Activated CD8-positive, alpha-beta memory T cell treated with anti-CD3 and anti-CD28 coated beads, Interleukin-2, amount 10 ng/mL, durations not matched to agents 7 days and 5 days (primary cell): ENCODE measurements around the gene KRTAP1-5. TPM values are rescaled to one million over a fixed set of nuclear protein-coding genes. Genes with fewer than 3 reads are reported as not detected.
"Not testable (repeated sequence)": the region's sequence is repeated elsewhere in the genome, so short reads cannot be mapped to it uniquely, and the experiment has no call there.

Experiments
- ATAC-seq: fragments of 150-1000 bp; cut with Tn5 transposase; one replicate; pipeline ENCODE4 v1.10.0; 2021; ENCODE audit warnings: moderate library complexity
- CTCF ChIA-PET: fragments of 350-600 bp; sonication (Branson Sonifier 250); formaldehyde crosslinking; loops from one replicate; lab custom pipeline; 2021; ENCODE audit warnings: antibody characterized with exemption; lab: Charles Lee
- DNase-seq: peaks from one replicate; pipeline ENCODE4 v3.0.0-alpha.2; 2020
- H3K27ac Mint-ChIP-seq: one replicate; pipeline ENCODE4 v1.8.0; 2021; ENCODE audit warnings: mild to moderate bottlenecking, mixed read lengths
- H3K27me3 Mint-ChIP-seq: one replicate; pipeline ENCODE4 v1.8.0; 2021; ENCODE audit warnings: mixed read lengths
- H3K36me3 Mint-ChIP-seq: one replicate; pipeline ENCODE4 v1.8.0; 2021; ENCODE audit warnings: mild to moderate bottlenecking, mixed read lengths
- H3K4me1 Mint-ChIP-seq: one replicate; pipeline ENCODE4 v1.8.0; 2021; ENCODE audit warnings: mixed read lengths
- H3K4me3 Mint-ChIP-seq: one replicate; pipeline ENCODE4 v1.8.0; 2021; ENCODE audit warnings: mild to moderate bottlenecking, moderate library complexity, mixed read lengths
- H3K9me3 Mint-ChIP-seq: one replicate; pipeline ENCODE4 v1.8.0; 2022; ENCODE audit warnings: low read depth, mixed read lengths
- total RNA-seq, 2 experiments: library from RNA; stranded (reverse); gene quantifications; one replicate each; pipeline ENCODE4 v1.2.3, GENCODE V29; 2021

The KRTAP1-5 gene
- total RNA-seq, 2 experiments from 2014 or later: not detected

DNA sequence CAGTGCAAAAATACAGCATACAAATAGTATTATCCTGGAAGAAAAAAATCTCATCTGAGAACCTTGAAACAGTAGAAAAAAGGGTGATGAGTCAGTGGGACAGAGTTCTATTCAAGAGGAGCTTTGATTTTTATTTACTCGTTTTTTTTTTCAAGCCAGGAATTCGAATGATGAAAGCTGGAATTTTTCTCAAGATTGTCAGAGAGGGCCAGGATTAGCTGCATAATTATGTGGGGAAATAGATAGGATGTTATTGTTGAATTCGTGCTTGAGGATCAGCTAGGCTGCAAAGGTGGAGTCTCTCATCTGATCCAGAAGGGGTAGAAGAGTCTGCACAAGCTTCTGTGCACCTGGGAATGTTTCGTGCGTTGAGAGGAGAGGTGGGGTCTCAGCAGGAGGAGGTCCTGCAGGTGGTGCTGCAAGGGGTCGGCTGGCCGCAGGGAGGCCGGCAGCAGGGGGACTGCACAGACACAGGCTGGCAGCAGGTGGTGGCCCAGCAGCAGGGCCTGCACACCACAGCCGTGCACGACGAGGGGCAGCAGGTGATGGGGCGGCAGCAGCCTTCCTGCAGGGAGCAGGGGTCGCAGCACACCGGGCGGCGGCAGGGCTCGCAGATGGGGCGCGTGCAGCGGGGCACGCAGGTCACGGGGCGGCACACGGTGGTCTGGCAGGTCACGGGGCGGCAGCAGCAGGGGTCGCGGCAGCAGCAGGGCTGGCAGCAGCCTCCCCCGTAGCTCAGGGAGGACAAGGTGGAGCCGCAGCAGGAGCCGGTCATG, 32.5 kb upstream of the KRTAP1-5 start:
- H3K4me1 Mint-ChIP-seq, H3K4me3 Mint-ChIP-seq, ATAC-seq, H3K27ac Mint-ChIP-seq, DNase-seq, CTCF ChIA-PET, H3K36me3 Mint-ChIP-seq, H3K9me3 Mint-ChIP-seq: not testable (repeated sequence)
- peaks cover 51% of the 10 kb centered on the region for H3K27me3 Mint-ChIP-seq

DNA sequence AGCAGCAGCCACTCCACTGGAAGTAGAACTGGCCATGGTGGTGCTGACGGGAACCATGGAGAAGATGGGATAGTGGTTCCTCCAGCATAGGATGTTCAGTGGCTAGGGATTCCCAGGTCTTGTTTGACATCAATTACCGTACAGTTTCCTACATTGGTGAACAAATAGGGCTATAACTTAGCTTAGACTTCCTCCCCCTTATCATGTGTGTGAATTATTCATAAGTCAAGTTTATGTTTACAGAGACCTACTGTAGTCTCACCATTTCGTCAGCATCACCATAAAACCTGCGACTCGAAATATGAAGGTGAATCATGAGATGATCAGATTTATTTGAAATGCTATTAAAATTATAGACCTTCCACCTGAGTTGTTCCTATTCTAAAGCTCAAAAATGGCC, 31.7 kb upstream of the KRTAP1-5 start:
- no peak for DNase-seq
- Mint-ChIP-seq H3K4me3 (no peak overlapping the region), H3K36me3 (no peaks in the 10 kb centered on the region), H3K9me3 (peaks cover 3% of the 10 kb centered on the region), H3K27ac (no peak overlapping the region), H3K4me1 (no peaks in the 10 kb centered on the region), H3K27me3 (peaks cover 48% of the 10 kb centered on the region)
- no peak for ATAC-seq
- CTCF ChIA-PET: no interaction called here

DNA sequence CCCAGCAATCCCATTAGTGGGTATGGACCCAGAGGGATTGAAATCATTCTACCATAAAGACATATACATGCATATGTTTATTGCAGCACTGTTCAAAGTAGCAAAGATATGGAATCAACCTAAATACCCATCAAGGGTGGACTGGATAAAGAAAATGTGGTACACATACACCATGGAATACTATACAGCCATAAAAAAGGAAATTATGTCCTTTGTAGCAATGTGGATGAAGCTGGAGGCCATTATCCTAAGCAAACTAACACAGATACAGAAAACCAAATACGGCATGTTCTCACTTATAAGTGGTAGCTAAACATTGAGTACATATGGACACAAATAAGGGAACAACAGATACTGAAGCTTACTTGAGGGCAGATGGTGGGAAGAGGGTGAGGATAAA, 30.5 kb upstream of the KRTAP1-5 start:
- H3K9me3 Mint-ChIP-seq: peaks cover 3% of the 10 kb centered on the region
- CTCF ChIA-PET: no interaction called here
- H3K27me3 Mint-ChIP-seq: peaks cover 54% of the 10 kb centered on the region
- no peak overlapping the region for H3K4me3 Mint-ChIP-seq
- DNase-seq (no peak), ATAC-seq (no peak)
- no peaks in the 10 kb centered on the region for H3K36me3 Mint-ChIP-seq
- no peaks in the 10 kb centered on the region for H3K4me1 Mint-ChIP-seq
- no peak overlapping the region for H3K27ac Mint-ChIP-seq

DNA sequence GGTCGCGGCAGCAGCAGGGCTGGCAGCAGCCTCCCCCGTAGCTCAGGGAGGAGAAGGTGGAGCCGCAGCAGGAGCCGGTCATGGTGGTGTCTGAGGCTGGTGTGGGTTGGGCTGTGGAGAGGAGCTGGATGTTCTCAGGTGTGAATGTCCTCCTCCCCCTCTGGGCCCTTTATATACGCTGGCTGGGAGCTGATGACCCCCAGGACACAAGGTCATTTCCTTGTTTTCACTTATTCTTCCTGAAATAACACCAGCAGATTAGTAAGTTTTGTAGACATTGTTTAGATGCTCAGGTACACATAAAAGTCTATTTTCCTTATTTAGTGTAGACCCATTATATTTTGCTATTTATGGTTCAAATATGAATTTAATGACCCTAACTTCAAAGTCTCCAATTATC, 28.1 kb upstream of the KRTAP1-5 start, which contains the start of gene KRTAP2-2:
Gene KRTAP2-2 (minus strand): TSS at position 101 of the 400 bp plus-strand sequence. CDS start 19 bp downstream, at position 82.
- H3K27ac Mint-ChIP-seq, H3K4me3 Mint-ChIP-seq, CTCF ChIA-PET, H3K9me3 Mint-ChIP-seq, H3K36me3 Mint-ChIP-seq, H3K4me1 Mint-ChIP-seq, ATAC-seq, DNase-seq: not testable (repeated sequence)
- peaks cover 41% of the 10 kb centered on the region for H3K27me3 Mint-ChIP-seq

DNA sequence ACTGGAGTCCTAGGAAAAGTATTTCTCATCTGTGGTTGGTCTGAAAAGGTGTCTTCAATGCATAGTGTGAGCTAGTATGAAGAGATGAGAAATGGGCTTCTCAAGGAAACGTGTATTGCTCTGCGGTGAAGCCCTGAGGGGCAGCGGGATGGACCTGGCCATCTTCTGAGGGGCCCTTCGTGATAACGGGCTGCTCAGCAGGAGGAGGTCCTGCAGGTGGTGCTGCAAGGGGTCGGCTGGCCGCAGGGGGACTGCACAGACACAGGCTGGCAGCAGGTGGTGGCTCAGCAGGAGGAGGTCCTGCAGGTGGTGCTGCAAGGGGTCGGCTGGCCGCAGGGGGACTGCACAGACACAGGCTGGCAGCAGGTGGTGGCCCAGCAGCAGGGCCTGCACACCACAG, 27.5 kb upstream of the KRTAP1-5 start:
- H3K27me3 Mint-ChIP-seq: peaks cover 39% of the 10 kb centered on the region
- H3K36me3 Mint-ChIP-seq, H3K4me1 Mint-ChIP-seq, DNase-seq, CTCF ChIA-PET, H3K9me3 Mint-ChIP-seq, ATAC-seq, H3K27ac Mint-ChIP-seq, H3K4me3 Mint-ChIP-seq: not testable (repeated sequence)

DNA sequence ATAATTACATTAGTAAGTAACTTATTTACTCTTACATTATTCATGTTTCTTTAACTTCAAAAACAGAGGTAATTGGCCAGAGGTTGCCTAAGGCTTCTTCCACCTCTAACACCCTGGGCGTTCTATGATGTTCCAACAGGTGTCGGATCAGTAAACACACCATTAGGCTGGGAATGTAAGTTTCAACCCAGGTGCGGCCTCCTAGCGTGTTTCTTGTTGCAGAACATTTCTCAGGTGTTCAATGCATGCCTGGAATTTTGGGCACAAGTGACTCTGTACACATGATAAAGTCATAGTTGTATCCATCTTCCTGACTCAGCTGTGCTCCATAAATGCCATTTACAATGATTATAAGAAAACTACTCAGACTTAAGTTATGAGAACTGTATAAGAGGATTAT, 27.0 kb upstream of the KRTAP1-5 start:
- no peaks in the 10 kb centered on the region for H3K36me3 Mint-ChIP-seq
- H3K9me3 Mint-ChIP-seq: peaks cover 3% of the 10 kb centered on the region
- no peak for DNase-seq
- ATAC-seq: no peak
- no peak overlapping the region for H3K27ac Mint-ChIP-seq
- H3K27me3 Mint-ChIP-seq: peaks cover 36% of the 10 kb centered on the region
- CTCF ChIA-PET: no interaction called here
- no peaks in the 10 kb centered on the region for H3K4me1 Mint-ChIP-seq
- no peak overlapping the region for H3K4me3 Mint-ChIP-seq

DNA sequence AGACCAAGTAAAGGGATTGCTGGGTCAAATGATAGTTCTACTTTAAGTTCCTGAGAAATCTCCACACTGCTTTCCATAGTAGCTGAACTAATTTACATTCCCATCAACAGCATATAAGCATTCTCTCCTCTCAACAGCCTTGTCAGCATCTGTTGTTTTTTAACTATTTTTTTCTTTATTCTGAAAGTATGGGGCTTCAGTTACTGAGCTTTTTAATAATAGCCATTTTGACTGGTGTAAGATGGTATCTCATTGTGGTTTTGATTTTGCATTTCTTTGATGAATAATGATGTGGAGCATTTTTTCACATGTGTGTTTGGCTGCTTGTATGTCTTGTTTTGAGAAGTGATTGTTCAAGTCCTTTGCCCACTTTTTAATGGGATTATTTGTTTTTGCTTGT, 25.6 kb upstream of the KRTAP1-5 start:
- ATAC-seq (no peak), DNase-seq (no peak)
- CTCF ChIA-PET: no interaction called here
- Mint-ChIP-seq H3K27me3 (peaks cover 32% of the 10 kb centered on the region), H3K4me1 (no peaks in the 10 kb centered on the region), H3K4me3 (no peak overlapping the region), H3K9me3 (peaks cover 3% of the 10 kb centered on the region), H3K36me3 (no peaks in the 10 kb centered on the region), H3K27ac (no peak overlapping the region)

DNA sequence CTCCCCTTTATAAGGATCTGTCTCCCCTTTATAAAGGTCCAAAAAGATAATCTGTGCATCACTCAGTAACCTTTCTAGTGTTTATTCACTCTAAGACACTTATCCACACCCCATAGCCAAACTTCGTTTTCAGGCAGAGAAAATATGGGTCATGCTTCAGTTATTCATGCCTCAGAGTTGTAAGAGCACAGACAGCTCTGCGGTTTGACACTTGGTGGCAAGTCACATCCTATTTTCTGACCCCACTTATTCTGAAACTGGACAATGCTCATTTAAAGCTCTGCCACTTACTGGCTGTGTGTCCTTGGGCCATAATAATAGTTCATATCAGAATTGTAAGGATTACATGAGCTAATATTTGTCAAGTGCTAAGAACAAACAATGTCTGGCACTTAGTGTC, 22.1 kb upstream of the KRTAP1-5 start:
- Mint-ChIP-seq H3K27ac (no peak overlapping the region), H3K4me1 (no peaks in the 10 kb centered on the region), H3K36me3 (no peaks in the 10 kb centered on the region), H3K27me3 (peaks cover 32% of the 10 kb centered on the region), H3K4me3 (no peak overlapping the region), H3K9me3 (no peaks in the 10 kb centered on the region)
- DNase-seq (no peak), ATAC-seq (no peak)
- CTCF ChIA-PET: no interaction called here

DNA sequence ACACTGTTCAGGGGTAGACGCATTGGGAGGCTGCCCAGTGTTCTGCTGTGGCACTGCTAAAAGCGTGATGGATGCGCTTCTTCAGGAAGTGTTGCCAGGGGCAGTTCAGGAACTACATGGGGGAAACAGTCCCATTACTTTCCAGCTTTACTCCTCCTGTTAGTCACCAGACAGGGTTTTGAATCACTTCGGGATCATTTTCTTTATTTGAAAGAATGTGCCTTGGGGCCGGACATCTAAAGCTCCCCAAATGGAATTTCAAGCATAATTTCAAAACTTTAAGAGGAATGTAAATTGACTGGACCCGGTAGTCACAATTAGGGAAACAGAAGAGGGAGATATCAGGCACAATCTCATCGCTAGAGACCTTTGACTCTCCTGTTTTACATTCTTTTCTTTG, 21.4 kb upstream of the KRTAP1-5 start:
- CTCF ChIA-PET: interaction anchor here (1.5 kb wide), 1 partner anchor 42 kb away, joined by 3 read pairs; no protein-coding TSS in a partner anchor
- Mint-ChIP-seq H3K27ac (no peak overlapping the region), H3K36me3 (no peaks in the 10 kb centered on the region), H3K9me3 (no peaks in the 10 kb centered on the region), H3K27me3 (peaks cover 30% of the 10 kb centered on the region), H3K4me3 (no peak overlapping the region), H3K4me1 (no peaks in the 10 kb centered on the region)
- ATAC-seq (no peak), DNase-seq (no peak)

DNA sequence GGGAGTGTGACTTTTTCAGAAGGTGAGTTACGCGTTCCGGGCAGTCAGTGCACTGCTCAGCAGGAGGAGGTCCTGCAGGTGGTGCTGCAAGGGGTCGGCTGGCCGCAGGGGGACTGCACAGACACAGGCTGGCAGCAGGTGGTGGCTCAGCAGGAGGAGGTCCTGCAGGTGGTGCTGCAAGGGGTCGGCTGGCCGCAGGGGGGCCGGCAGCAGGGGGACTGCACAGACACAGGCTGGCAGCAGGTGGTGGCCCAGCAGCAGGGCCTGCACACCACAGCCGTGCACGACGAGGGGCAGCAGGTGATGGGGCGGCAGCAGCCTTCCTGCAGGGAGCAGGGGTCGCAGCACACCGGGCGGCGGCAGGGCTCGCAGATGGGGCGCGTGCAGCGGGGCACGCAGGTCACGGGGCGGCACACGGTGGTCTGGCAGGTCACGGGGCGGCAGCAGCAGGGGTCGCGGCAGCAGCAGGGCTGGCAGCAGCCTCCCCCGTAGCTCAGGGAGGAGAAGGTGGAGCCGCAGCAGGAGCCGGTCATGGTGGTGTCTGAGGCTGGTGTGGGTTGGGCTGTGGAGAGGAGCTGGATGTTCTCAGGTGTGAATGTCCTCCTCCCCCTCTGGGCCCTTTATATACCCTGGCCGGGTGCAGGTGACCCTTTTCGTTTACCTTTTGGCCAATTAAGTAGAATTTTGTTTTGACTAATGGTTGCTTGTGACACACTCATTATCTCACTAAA, 19.9 kb upstream of the KRTAP1-5 start, which contains the start of gene KRTAP2-1:
Gene KRTAP2-1 (minus strand): TSS at position 582 of the 731 bp plus-strand sequence. CDS start 49 bp downstream, at position 533.
- not testable (repeated sequence) for H3K27ac Mint-ChIP-seq, H3K36me3 Mint-ChIP-seq, H3K4me1 Mint-ChIP-seq, ATAC-seq, H3K9me3 Mint-ChIP-seq, DNase-seq, H3K4me3 Mint-ChIP-seq
- CTCF ChIA-PET: interaction anchor here (1.5 kb wide), 1 partner anchor 41 kb away, joined by 3 read pairs; no protein-coding TSS in a partner anchor
- H3K27me3 Mint-ChIP-seq: peaks cover 19% of the 10 kb centered on the region

DNA sequence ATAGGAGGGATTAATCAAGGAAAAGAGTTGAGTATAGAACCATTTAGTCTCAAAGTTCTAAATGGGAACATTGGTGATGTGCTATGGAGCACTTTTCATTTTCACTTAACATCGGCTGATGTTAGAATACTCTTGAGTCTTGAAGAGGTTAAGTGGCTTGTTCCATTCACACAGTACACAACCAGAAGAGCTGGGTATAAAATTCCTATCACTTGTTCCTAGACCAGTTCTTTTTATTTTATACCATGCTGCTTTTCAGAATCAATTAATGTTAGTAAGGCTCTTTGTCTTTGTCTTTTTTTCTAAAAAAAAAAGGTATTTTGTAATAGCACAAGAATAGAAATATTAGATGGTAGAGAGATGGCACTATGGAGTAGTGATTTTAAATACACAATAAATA, 15.9 kb upstream of the KRTAP1-5 start:
- H3K4me1 Mint-ChIP-seq: no peaks in the 10 kb centered on the region
- H3K9me3 Mint-ChIP-seq: peaks cover 3% of the 10 kb centered on the region
- DNase-seq (no peak), ATAC-seq (no peak)
- H3K27ac Mint-ChIP-seq: no peak overlapping the region
- peaks cover 21% of the 10 kb centered on the region for H3K27me3 Mint-ChIP-seq
- no peak overlapping the region for H3K4me3 Mint-ChIP-seq
- CTCF ChIA-PET: no interaction called here
- no peaks in the 10 kb centered on the region for H3K36me3 Mint-ChIP-seq

DNA sequence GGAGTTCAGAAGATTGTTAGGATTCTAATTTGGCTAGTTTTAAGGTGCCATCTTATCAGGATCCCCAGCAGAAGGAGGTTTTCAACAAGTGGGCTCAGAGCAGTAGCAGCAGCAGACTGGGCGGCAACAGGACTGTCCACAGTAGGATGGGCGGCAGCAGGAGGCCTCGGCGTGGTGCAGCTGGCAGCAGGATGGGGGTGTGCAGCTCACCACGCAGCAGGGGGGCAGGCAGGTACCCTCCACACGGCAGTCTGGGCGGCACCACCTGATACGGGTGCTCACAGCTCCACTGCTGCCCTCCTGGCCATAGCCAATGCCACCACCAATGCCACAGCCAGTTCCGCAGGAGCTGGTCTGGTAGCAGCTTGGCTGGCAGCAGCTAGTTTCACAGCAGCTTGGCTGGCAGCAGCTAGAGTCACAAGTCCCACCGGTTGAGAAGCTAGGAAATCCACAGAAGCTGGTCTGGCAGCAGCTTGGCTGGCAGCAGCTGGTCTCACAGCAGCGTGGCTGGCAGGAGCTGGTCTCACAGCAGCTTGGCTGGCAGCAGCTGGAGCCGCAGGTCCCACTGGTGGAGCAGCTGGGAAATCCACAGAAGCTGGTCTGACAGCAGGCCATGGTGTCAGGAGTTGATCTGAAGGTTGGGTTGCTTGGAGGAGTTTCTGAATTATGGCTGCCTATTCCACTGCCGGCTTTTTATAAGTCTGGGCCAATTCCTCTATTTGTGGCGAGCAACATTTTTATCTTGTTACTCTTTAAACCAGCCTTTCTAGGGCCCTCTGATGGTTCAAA, 14.0 kb upstream of the KRTAP1-5 start, which contains the start of gene KRTAP1-1:
Gene KRTAP1-1 (minus strand): TSS at position 668 of the 789 bp plus-strand sequence. CDS start 53 bp downstream, at position 615.
- H3K27ac Mint-ChIP-seq, H3K4me3 Mint-ChIP-seq, H3K36me3 Mint-ChIP-seq, CTCF ChIA-PET, H3K9me3 Mint-ChIP-seq, ATAC-seq, H3K4me1 Mint-ChIP-seq, DNase-seq: not testable (repeated sequence)
- H3K27me3 Mint-ChIP-seq: peaks cover 19% of the 10 kb centered on the region

DNA sequence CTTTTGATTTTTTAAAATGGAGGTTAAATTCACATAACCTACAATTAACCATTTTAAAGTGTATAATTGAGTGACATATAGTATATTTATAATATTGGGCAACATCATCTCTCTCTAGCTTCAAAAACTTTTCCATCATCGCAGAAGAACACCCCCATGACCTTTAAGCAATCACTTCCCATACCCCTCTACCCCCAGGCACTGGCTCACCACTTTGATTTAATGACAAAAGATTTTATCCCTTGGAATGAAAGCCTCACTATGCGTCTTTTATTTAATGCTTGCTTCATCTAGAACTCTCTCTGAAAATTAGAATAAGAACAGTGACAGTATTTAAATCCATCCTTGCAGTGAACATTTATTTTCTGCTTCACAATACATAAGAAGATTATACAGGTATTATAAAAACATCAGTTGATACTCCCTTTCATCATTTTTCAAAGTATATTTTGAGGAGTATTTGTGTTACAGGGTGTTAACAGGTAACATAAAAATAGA, 10.9 kb upstream of the KRTAP1-5 start:
- Mint-ChIP-seq H3K4me3 (no peak overlapping the region), H3K36me3 (no peaks in the 10 kb centered on the region), H3K27ac (no peak overlapping the region), H3K9me3 (peaks cover 3% of the 10 kb centered on the region), H3K4me1 (no peaks in the 10 kb centered on the region), H3K27me3 (peaks cover 20% of the 10 kb centered on the region)
- ATAC-seq (no peak), DNase-seq (no peak)
- CTCF ChIA-PET: no interaction called here
